Immature natural killer cell (primary cell): Measurements from ENCODE around the gene MAPT. TPM values are rescaled to one million over a fixed set of nuclear protein-coding genes. Genes with fewer than 3 reads are reported as not detected.
A peak's percentile ranks its signal among the peaks of the same experiment; 100 is the strongest.

Source experiments
- DNase-seq, 3 donors: peaks; one replicate each; pipeline ENCODE4 v3.0.0; 2022; ENCODE audit warnings: mixed read lengths in 1 of 3
- H3K27ac Mint-ChIP-seq, 6 donors: one replicate each; pipeline ENCODE4 v1.8.0; 2020; ENCODE audit warnings: mixed read lengths in 6 of 6, mild to moderate bottlenecking in 5 of 6, inconsistent platforms in 4 of 6, moderate library complexity in 3 of 6
- H3K27me3 Mint-ChIP-seq, 3 donors: one replicate each; pipeline ENCODE4 v1.8.0; 2020 to 2021; ENCODE audit warnings: low read depth in 3 of 3, mild to moderate bottlenecking in 3 of 3, mixed read lengths in 3 of 3, moderate library complexity in 3 of 3, inconsistent platforms in 1 of 3
- H3K36me3 Mint-ChIP-seq, 3 donors: one replicate each; pipeline ENCODE4 v1.8.0; 2020; ENCODE audit warnings: mixed read lengths in 3 of 3, inconsistent platforms in 2 of 3, mild to moderate bottlenecking in 2 of 3
- H3K4me1 Mint-ChIP-seq, 2 donors: one replicate each; pipeline ENCODE4 v1.8.0; 2020; ENCODE audit warnings: inconsistent platforms in 2 of 2, mild to moderate bottlenecking in 2 of 2, mixed read lengths in 2 of 2, moderate library complexity in 1 of 2
- H3K4me3 Mint-ChIP-seq, 5 donors: one replicate each; pipeline ENCODE4 v1.8.0; 2020; ENCODE audit warnings: mild to moderate bottlenecking in 5 of 5, mixed read lengths in 5 of 5, inconsistent platforms in 3 of 5, moderate library complexity in 3 of 5
- H3K9me3 Mint-ChIP-seq, 6 donors: one replicate each; pipeline ENCODE4 v1.8.0; 2020; ENCODE audit warnings: mild to moderate bottlenecking in 6 of 6, mixed read lengths in 6 of 6, inconsistent platforms in 4 of 6, moderate library complexity in 3 of 6
- polyA plus RNA-seq, 3 donors: library from polyadenylated mRNA; unstranded; fragments of 300-500 nt; fragmentation: Illumina TruSeq; gene quantifications; one replicate each; pipeline ENCODE4 v1.2.3, GENCODE V29; 2021

MAPT gene
- polyA plus RNA-seq, 3 donors from 2014 or later, result 0.40 TPM; not detected in 2

DNA sequence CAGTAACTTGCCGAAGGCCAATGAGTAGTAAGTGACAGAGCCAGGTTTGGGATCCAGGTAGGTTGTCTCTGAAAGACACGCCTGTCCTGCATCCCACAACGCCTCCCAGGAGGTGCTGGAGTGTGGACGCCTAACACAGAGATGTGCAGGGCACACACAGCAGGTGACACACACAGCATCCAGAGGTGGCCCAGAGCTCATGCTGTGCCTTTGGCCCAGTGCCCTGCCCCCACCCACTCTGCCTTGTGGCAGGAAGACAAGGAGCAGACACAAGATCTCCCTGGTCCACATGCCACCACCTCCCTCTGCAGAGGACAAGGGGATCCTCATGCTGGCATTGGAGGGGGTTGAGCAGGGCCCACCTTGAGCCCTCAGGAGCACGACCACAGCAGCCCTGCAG is 90.0 kb downstream of the MAPT start:
- no peak overlapping the region for H3K4me3 Mint-ChIP-seq
- H3K4me1 Mint-ChIP-seq, result no peaks in the 10 kb centered on the region
- no peaks in the 10 kb centered on the region for H3K9me3 Mint-ChIP-seq
- no peak overlapping the region for H3K27ac Mint-ChIP-seq
- no peaks in the 10 kb centered on the region for H3K36me3 Mint-ChIP-seq
- peaks cover 0 to 2% (median 0%) of the 10 kb centered on the region in 3 donors for H3K27me3 Mint-ChIP-seq
- DNase-seq, result no peak

- DNase-seq, result no peak
- no peaks in the 10 kb centered on the region for H3K4me1 Mint-ChIP-seq
- H3K27ac Mint-ChIP-seq, result no peak overlapping the region
- H3K36me3 Mint-ChIP-seq, result no peaks in the 10 kb centered on the region
- H3K27me3 Mint-ChIP-seq, result peaks cover 0 to 2% (median 2%) of the 10 kb centered on the region in 3 donors
- H3K9me3 Mint-ChIP-seq, result no peaks in the 10 kb centered on the region
- H3K4me3 Mint-ChIP-seq, result no peak overlapping the region
Measured at GRCh38 chr17:45985447-45985846, 91.1 kb downstream of the MAPT start.

DNA sequence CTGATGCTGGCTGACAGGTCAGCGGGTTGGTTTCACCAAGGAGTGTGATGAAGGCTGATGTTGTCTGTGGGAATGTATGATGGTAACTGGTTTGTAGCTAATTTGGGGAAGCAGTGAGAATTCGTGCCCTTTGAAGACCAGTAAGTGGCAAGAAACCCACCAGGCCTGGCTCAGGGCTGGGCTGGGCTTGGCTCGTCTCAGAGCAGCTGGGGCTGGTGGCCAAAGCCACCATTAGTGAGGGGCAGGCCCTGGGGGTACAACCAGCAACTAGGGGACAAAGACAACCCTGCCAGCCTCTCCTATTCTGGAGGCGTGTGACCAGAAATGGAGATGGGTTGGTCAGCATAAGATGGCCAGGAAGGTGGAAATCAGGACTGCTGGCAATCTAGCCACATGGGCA is 91.7 kb downstream of the MAPT start:
- Mint-ChIP-seq H3K9me3 (no peaks in the 10 kb centered on the region), H3K36me3 (no peaks in the 10 kb centered on the region), H3K4me1 (no peaks in the 10 kb centered on the region), H3K27me3 (peaks cover 0 to 4% (median under 1%) of the 10 kb centered on the region in 3 donors), H3K27ac (no peak overlapping the region), H3K4me3 (no peak overlapping the region)
- no peak for DNase-seq

DNA sequence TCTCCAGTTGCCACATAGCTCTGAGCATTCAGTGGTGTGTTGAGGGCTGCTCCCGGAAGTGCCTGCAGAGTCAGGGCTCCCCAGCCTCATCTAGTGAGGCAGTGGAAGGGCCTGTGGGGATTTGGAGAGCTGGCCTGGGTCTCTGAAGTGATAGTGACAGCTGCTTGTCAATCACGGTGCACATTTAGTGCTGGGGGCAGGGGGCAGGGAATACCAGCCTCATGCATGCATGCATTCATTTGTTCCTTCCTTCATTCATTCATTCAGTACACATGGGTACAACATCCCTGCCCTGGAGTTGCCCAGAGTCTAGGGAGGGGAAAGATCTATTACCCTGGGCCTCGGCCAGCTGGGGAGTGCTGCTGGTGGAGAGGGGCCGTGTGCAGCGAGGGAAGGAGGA is 93.4 kb downstream of the MAPT start:
- H3K9me3 Mint-ChIP-seq, result no peaks in the 10 kb centered on the region
- H3K36me3 Mint-ChIP-seq, result no peaks in the 10 kb centered on the region
- H3K4me3 Mint-ChIP-seq, result no peak overlapping the region
- DNase-seq, result no peak
- H3K27me3 Mint-ChIP-seq, result peaks cover 0 to 6% (median 0%) of the 10 kb centered on the region in 3 donors
- H3K27ac Mint-ChIP-seq, result no peak overlapping the region
- no peaks in the 10 kb centered on the region for H3K4me1 Mint-ChIP-seq

GRCh38 chr17:45989759-45990158 is 95.4 kb downstream of the MAPT start:
- DNase-seq, result no peak
- Mint-ChIP-seq H3K4me3 (no peak overlapping the region), H3K4me1 (no peaks in the 10 kb centered on the region), H3K36me3 (no peaks in the 10 kb centered on the region), H3K27ac (no peak overlapping the region), H3K27me3 (peaks cover 0 to 6% (median 0%) of the 10 kb centered on the region in 3 donors), H3K9me3 (no peaks in the 10 kb centered on the region)

DNA sequence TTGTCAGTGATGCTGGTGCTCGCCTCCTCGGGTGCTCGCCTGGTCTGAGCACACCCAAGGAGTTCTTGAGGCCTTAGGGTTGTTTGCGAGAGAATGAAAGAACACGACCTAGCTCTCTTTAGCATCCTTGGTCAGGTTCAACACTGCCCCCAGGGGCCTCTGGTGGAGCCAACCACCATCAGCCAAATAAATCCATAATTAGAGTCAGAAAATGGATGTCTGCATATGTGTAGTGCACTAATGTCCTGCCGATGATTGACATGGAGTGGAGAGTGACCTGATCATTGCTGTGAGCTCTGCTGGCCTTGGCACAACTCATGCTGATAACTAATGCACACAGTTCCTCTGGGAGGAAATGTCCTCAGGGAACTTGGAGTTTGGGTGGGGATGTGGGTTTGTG is 96.5 kb downstream of the MAPT start:
- Mint-ChIP-seq H3K4me3 (no peak overlapping the region), H3K27me3 (peaks cover 0 to 6% (median 0%) of the 10 kb centered on the region in 3 donors), H3K27ac (no peak overlapping the region), H3K9me3 (no peaks in the 10 kb centered on the region), H3K4me1 (no peaks in the 10 kb centered on the region), H3K36me3 (no peaks in the 10 kb centered on the region)
- no peak for DNase-seq

GRCh38 chr17:45991341-45991740 is 97.0 kb downstream of the MAPT start:
- Mint-ChIP-seq H3K36me3 (no peaks in the 10 kb centered on the region), H3K4me3 (no peak overlapping the region)

GRCh38 chr17:45992175-45992574 is 97.8 kb downstream of the MAPT start:
- Mint-ChIP-seq H3K4me1 (no peaks in the 10 kb centered on the region), H3K9me3 (no peaks in the 10 kb centered on the region), H3K4me3 (no peak overlapping the region), H3K36me3 (no peaks in the 10 kb centered on the region), H3K27me3 (peaks cover 0 to 6% (median 0%) of the 10 kb centered on the region in 3 donors), H3K27ac (no peak overlapping the region)
- DNase-seq, result no peak

More at GRCh38 chr17:45991341-45991740, 97.0 kb downstream of the MAPT start:
- Mint-ChIP-seq H3K27me3 (peaks cover 0 to 6% (median 0%) of the 10 kb centered on the region in 3 donors), H3K27ac (no peak overlapping the region), H3K4me1 (no peaks in the 10 kb centered on the region), H3K9me3 (no peaks in the 10 kb centered on the region)
- DNase-seq, result no peak

DNA sequence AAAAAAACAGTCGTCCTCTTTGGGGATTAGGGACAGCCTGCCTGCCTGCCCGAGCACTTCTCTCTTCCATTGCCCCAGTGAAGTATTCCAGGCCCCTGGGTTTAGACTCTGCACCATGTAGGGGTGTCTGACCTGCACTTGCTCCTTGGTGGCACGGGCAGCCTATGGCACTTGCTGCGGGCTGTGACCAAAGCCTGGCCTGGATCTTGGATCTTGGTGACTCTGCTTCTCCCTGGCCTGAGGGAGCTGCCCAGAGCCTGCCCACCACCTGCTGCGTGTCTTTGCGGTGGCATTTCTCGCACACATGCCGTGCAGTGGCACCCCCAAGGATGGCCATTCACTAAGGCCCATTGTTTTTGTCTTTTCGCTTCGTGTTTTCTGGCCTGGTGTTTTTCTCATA is 98.5 kb downstream of the MAPT start:
- H3K4me1 Mint-ChIP-seq, result no peaks in the 10 kb centered on the region
- DNase-seq, result no peak
- H3K9me3 Mint-ChIP-seq, result no peaks in the 10 kb centered on the region
- H3K27me3 Mint-ChIP-seq, result peaks cover 0 to 6% (median 0%) of the 10 kb centered on the region in 3 donors
- no peaks in the 10 kb centered on the region for H3K36me3 Mint-ChIP-seq
- no peak overlapping the region for H3K4me3 Mint-ChIP-seq
- H3K27ac Mint-ChIP-seq, result no peak overlapping the region

GRCh38 chr17:45993962-45994627 is 99.7 kb downstream of the MAPT start:
- Mint-ChIP-seq H3K4me1 (no peaks in the 10 kb centered on the region), H3K9me3 (no peaks in the 10 kb centered on the region), H3K27ac (peak overlapping the region in 1 of 6 donors; percentile 18), H3K27me3 (peaks cover 0 to 6% (median 0%) of the 10 kb centered on the region in 3 donors), H3K4me3 (no peak overlapping the region), H3K36me3 (no peaks in the 10 kb centered on the region)
- no peak for DNase-seq

DNA sequence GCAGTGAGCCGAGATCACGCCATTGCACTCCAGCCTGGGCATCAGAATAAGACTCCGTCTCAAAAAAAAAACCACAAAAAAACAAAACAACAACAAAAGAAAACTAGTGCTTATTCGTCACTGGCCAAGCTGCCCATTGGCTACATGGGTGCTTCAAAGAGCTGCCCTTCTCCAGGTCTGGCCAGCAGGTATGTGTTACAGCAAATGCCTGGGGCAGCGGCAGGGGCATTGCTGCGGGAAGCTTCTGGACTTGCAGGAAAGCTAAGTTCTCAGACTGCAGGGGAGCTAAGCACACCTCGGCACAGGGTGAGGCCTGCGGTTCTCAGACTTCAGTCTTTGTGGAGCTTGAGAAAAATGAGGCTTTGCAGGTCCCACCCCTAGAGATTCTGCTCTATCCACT is 100.6 kb downstream of the MAPT start:
- H3K36me3 Mint-ChIP-seq, result no peaks in the 10 kb centered on the region
- no peak overlapping the region for H3K4me3 Mint-ChIP-seq
- H3K27me3 Mint-ChIP-seq, result peaks cover 0 to 6% (median 0%) of the 10 kb centered on the region in 3 donors
- no peak for DNase-seq
- no peaks in the 10 kb centered on the region for H3K4me1 Mint-ChIP-seq
- no peaks in the 10 kb centered on the region for H3K9me3 Mint-ChIP-seq
- no peak overlapping the region for H3K27ac Mint-ChIP-seq

GRCh38 chr17:45995627-45996270 is 101.4 kb downstream of the MAPT start:
- Mint-ChIP-seq H3K9me3 (no peaks in the 10 kb centered on the region), H3K4me1 (no peaks in the 10 kb centered on the region), H3K36me3 (no peaks in the 10 kb centered on the region), H3K4me3 (no peak overlapping the region), H3K27ac (no peak overlapping the region), H3K27me3 (peaks cover 0 to 2% (median 0%) of the 10 kb centered on the region in 3 donors)
- DNase-seq, result no peak

DNA sequence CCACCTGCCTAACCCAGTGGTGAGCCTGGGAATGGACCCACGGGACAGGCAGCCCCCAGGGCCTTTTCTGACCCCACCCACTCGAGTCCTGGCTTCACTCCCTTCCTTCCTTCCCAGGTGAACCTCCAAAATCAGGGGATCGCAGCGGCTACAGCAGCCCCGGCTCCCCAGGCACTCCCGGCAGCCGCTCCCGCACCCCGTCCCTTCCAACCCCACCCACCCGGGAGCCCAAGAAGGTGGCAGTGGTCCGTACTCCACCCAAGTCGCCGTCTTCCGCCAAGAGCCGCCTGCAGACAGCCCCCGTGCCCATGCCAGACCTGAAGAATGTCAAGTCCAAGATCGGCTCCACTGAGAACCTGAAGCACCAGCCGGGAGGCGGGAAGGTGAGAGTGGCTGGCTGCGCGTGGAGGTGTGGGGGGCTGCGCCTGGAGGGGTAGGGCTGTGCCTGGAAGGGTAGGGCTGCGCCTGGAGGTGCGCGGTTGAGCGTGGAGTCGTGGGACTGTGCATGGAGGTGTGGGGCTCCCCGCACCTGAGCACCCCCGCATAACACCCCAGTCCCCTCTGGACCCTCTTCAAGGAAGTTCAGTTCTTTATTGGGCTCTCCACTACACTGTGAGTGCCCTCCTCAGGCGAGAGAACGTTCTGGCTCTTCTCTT is 102.1 kb downstream of the MAPT start:
- Mint-ChIP-seq H3K36me3 (no peaks in the 10 kb centered on the region), H3K9me3 (no peaks in the 10 kb centered on the region), H3K27me3 (peaks cover 0 to 2% (median 0%) of the 10 kb centered on the region in 3 donors), H3K4me3 (no peak overlapping the region), H3K27ac (no peak overlapping the region), H3K4me1 (no peaks in the 10 kb centered on the region)
- DNase-seq, result no peak

DNA sequence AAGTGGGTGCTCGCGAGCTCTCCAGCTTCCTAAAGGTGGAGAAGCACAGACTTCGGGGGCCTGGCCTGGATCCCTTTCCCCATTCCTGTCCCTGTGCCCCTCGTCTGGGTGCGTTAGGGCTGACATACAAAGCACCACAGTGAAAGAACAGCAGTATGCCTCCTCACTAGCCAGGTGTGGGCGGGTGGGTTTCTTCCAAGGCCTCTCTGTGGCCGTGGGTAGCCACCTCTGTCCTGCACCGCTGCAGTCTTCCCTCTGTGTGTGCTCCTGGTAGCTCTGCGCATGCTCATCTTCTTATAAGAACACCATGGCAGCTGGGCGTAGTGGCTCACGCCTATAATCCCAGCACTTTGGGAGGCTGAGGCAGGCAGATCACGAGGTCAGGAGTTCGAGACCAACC is 102.8 kb downstream of the MAPT start:
- H3K36me3 Mint-ChIP-seq, result no peaks in the 10 kb centered on the region
- H3K27me3 Mint-ChIP-seq, result no peaks in the 10 kb centered on the region
- H3K4me1 Mint-ChIP-seq, result no peaks in the 10 kb centered on the region
- DNase-seq, result no peak
- no peak overlapping the region for H3K27ac Mint-ChIP-seq
- no peaks in the 10 kb centered on the region for H3K9me3 Mint-ChIP-seq
- no peak overlapping the region for H3K4me3 Mint-ChIP-seq
